Epidermal melanocyte (primary cell): ENCODE data around the gene PTPRN2.

Experiments
- DNase-seq: peaks from one replicate; pipeline ENCODE4 v3.0.0; 2011; ENCODE audit warnings: low spot score; ENCODE audit not compliant: insufficient read length

PTPRN2 gene

GRCh38 chr7:158270106-158270775 is 317.4 kb downstream of the PTPRN2 start:
- DNase-seq, result no peak

- DNase-seq, result no peak
Observed at GRCh38 chr7:158268816-158269535, 318.6 kb downstream of the PTPRN2 start.

- DNase-seq, result no peak
Observed at GRCh38 chr7:158267742-158268435, 319.7 kb downstream of the PTPRN2 start.

DNA sequence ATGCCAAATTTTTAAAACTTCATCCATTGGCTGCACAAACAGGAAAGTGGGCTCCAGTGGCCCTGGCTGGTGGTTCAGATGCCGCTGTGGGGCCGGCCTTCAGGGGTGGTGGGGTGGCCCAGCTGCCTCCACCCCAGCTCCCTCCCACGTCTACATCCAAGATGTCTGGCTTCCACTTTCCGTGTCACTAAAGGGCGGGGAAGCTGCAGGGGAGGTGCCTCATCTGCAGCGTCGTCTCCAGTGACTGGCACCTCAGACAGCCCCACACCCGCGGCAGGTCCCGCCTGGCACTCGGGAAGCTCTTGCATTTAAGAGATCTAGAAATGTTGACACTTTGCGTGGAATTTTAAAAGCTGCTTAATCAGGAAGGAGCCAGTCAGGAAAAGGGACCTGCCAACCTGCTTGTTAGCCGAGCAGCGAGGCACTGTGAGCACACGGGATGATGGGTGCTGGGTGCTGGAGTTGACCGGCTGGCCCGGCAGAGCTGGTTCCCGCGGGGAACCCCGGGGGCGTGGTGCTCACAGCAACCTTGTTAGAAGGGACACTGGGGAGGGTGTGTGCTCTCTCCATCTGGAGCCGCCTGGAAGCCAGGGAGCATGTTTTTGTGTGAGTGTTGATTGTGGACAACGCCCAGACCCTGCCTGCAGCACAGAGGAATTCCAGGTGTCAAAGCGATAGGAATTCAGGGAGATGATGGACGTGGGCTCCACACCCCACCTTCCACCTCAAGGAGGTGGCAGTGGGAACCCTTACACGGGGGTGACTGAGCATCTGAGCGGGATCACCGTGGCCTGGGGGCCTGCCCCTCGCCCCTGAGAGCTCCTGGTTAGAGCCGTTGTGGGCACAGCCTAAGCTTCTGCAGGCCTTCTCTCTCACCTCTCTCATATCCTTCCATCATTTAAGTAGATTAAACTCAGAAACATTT is 320.5 kb downstream of the PTPRN2 start:
- no peak for DNase-seq

GRCh38 chr7:158266426-158266816 is 321.2 kb downstream of the PTPRN2 start:
- DNase-seq, result no peak

- no peak for DNase-seq
Observed at GRCh38 chr7:158265743-158266080, 321.9 kb downstream of the PTPRN2 start.

DNA sequence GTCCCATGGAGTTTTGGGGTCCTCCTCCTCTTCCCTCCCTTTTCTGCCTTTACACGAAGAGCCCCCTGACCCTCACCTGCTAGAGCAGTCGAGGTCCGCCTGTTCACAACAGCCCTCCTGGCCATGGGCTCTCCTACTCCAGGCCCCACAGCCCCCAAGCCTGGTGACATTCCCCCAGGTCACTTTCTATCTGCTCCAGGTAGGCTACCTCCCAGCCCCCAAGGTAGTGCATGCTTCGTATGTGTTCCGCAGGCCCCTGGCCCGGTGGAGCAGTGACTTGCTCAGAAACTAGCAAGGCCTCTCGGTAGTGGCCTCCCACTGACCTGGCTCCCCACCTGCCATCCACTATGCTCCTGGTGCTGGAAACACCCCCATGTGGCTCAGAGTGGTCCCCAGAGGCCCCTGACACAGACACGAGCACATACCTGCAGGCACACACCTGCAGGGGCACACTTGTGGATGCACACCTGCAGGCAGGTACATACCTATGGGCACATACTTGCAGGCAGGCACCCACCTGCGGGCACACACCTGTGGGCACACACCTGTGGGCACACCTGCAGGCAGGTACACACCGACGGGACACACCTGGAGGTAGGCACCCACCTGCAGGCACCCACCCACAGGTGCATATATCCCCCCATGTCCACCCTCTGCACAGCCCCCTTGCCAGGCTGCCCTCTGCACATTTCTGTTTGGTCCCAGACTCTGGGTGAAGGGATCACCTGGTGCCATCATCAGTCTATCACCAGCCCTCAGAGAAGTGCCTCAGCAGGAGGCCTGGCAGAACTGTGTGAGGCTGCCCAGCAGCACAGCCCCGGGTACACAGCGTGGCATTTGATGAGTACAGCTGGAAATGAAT is 322.5 kb downstream of the PTPRN2 start:
- DNase-seq, result no peak

DNA sequence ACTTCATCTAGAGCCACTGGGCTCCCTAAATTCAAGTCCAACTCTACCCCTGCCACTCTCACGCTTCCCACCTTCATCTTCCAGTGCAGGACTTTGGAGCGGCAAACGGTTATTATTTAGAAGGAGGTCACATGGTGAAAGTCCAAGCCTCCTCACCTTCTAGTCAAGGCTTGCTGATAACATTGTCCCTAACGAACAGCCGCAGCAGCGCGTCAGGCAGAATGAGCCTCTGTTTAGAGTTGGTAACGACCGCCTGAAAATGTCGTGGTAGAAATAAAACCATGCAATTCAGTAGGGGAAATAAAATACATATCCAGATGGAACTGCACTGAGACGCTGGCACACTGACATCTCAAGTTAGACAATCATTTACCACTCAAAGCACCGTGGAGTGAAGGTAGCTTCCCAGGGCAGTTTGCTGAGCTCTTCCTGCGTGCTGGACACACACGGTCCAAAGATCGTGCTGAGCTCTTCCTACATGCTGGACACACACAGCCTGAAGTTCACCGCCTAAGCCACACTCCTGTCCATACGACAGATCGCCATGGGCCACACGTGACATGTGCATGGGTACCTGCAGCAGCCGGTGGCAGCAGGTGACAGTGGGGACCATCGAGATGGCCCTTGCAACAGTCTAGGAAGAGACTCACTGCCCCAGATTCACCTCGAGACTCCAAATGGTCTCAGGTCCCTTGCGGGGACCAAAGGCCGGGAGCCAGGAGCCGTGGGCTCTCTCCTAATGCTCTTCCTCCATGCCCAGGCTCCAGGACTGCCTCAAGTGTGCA is 323.5 kb downstream of the PTPRN2 start:
- DNase-seq, result no peak

DNA sequence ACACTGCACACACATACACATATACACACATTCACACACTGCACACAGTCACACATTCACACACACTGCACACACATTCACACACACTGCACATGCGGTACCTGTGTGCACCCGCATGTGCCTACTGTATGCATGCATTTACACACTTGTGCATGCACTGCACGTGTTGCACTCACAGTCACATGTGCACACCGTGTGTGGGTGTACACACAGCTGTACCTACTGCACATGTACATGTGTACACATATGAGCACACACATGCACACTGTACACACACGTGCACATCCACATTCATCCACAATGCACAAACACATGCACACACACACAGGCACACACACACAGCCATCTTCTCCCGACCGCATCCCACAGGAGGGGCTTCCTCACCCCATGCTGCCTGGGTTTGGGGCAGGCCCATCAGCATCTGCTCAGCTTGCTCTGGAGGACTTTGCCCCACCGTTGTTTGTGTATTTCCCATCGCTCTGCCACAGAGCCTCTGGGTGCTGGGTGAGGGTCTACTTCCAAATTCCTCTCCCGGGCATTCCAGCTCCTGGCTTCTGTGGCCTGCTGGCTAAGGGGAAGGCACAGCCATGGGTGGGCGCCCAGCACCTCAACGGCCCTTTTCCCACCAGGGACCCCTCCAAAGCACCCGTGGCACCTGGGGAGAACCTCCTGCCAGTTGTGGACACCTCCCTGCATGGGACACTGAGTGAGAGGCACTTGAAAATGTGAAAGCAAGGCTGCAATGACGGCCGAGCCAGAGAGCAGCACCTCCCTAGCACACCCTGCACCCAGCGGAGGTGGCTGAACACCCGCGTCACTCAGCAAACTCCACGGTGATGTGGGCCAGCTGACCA is 324.3 kb downstream of the PTPRN2 start:
- DNase-seq, result no peak

DNA sequence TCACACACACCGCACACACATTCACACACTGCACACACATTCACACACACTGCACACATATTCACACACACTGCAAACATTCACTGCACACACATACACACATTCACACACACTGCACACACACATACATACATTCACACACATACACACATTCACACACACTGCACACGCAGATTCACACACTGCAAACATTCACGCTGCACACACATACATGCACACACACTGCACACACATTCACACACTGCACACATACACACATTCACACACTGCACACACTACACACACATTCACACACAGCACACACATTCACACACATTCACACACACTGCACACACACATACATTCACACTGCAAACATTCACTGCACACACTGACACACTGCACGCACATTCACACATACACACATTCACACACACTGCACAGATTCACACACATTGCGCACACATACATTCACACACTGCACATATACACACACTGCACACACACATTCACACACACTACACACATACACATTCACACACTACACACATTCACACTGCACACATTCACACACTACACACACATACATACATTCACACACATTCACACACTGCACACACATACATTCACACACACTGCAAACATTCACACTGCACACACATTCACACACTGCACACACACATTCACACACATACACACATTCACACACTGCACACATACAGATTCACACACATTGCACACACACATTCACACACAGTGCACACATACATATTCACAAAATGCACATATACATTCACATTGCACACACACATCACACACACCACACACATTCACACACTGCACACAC is 325.1 kb downstream of the PTPRN2 start:
- DNase-seq, result no peak

- DNase-seq, result no peak
Observed at GRCh38 chr7:158261362-158262235, 326.0 kb downstream of the PTPRN2 start.

DNA sequence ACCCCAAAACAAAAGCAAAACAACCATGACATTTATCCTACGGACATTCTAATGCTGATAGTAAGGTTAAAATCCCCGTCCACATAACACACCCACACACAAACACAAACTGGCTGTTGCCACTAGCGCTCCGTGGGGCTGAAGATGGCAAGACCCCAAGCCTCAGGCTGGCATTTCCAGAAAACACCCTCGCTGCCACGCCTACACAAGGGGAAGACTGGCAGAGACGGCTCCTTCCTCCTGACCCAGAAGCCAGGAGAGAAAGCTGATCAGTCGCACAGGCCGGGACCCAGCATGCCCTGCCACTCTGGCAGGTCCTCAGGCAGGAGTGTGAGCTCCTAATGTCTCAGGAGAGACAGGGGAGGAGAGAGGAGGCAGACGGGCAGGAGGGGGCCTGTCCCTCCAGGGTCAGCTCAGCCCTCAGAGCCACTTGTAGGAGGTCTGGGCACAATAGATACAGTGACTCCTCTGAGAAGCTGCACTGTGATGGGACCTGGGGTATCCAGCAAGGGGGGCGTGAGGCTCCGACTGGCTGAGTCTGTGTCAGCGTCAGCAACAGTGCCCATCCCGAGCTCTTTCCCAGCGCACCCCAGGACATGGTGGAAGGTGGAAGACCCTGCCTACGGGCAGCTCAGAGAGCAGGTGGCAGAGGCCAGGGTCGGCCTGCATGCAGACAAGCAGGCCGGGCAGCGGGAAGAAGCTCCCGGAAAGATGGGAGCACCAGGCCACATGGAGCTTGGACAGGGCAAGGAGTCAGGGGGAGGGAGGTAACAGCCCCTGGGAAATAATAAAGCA is 326.9 kb downstream of the PTPRN2 start:
- DNase-seq, result no peak

- no peak for DNase-seq
Observed at GRCh38 chr7:158259671-158260418, 327.8 kb downstream of the PTPRN2 start.

DNA sequence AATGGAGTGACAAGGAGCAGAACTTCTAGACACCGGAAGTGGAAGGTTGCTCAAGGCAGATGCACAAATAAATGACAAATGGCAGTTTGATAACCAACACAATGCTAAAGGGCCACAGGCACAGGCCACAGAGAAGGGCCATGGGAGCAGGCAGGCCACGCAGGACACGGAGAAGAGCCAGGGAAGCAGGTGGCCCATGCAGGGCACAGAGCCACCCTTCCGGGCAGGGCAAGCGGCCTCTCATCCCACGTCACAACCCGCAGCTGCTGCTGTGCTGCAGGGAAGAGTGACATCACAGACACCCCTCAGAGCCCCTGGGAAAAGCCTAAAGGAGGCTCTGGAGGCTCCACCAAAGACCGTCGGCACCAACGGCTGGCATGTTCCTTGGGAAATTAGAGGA is 328.5 kb downstream of the PTPRN2 start:
- no peak for DNase-seq

DNA sequence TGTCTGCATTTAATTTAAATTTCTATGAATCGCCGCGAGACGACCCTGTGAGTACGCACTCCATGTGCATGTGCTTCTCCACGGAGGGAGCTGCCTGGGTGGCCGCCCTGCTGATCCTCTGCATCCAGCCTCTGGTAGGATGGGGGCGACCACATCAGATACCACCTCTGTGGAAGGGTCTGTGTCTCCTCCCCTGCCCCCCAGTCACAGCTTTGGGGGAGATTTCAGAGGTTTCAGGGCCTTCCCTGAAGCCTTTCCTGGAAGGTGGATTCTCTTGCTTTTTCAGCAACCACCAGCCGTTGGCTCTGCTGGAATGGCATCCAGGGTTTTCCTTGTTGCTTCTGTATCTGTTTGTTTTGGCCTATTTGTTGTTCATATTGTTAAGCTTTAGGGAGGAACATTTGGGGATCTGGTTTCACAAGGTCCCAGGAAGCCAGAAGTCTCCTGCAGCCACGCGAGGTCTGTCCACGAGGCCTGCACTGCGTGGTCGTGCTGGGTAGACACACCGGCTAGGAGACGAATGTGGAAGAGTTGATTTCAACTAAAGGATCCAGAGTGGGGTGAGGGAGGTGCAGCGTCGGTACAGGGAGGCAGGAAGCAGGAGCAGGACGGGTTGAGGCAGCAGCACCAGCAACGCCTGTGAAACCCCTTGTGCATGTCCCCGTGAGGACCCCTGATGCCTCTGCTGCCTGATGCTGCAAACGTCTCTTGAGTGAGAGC is 329.1 kb downstream of the PTPRN2 start:
- no peak for DNase-seq
